ENCODE measurements around the gene FAM53A.

The FAM53A gene

GRCh38 chr4:1669850-1670249 is 14.3 kb downstream of the FAM53A start:
- ChIA-PET CTCF (no interaction called here), POLR2A (ENCODE audit: low non-redundant PET) (no interaction called here)
- DNase-seq (ENCODE audit: low spot score) = no peak
- H3K27ac ChIP-seq = no peak overlapping the region
- no peak for TF ChIP-seq CTCF (conservative IDR thresholded peaks at IDR 0.05; ENCODE audit: low read depth)

- no peak overlapping the region for H3K27ac ChIP-seq
- no peak for DNase-seq (ENCODE audit: low spot score)
- ChIA-PET POLR2A (ENCODE audit: low non-redundant PET) (no interaction called here), CTCF (no interaction called here)
- TF ChIP-seq CTCF (conservative IDR thresholded peaks at IDR 0.05; ENCODE audit: low read depth) = no peak
These were observed 14.8 kb downstream of the FAM53A start for GRCh38 chr4:1669270-1669669.

GRCh38 chr4:1668488-1668840 is 15.6 kb downstream of the FAM53A start:
- CTCF ChIA-PET = no interaction called here
- no peak overlapping the region for H3K27ac ChIP-seq
- no peak for TF ChIP-seq CTCF (conservative IDR thresholded peaks at IDR 0.05; ENCODE audit: low read depth)
- DNase-seq (ENCODE audit: low spot score) = no peak
- POLR2A ChIA-PET (ENCODE audit: low non-redundant PET) = no interaction called here

GRCh38 chr4:1667273-1667672 is 16.8 kb downstream of the FAM53A start:
- CTCF ChIA-PET = interaction anchor here (0.7 kb wide), 1 partner anchor 564 kb away, joined by 4 read pairs; no protein-coding TSS in a partner anchor
- DNase-seq (ENCODE audit: low spot score) = no peak
- H3K27ac ChIP-seq = no peak overlapping the region
- POLR2A ChIA-PET (ENCODE audit: low non-redundant PET) = no interaction called here
- no peak for TF ChIP-seq CTCF (conservative IDR thresholded peaks at IDR 0.05; ENCODE audit: low read depth)

GRCh38 chr4:1666391-1666790 is 17.7 kb downstream of the FAM53A start:
- POLR2A ChIA-PET (ENCODE audit: low non-redundant PET) = no interaction called here

GRCh38 chr4:1664141-1664540 is 20.0 kb downstream of the FAM53A start:
- TF ChIP-seq CTCF (conservative IDR thresholded peaks at IDR 0.05; ENCODE audit: low read depth) = no peak
- ChIA-PET CTCF (no interaction called here), POLR2A (ENCODE audit: low non-redundant PET) (no interaction called here)
- H3K27ac ChIP-seq = no peak overlapping the region
- no peak for DNase-seq (ENCODE audit: low spot score)

More at GRCh38 chr4:1666391-1666790, 17.7 kb downstream of the FAM53A start:
- CTCF ChIA-PET = interaction anchor here (0.7 kb wide), 1 partner anchor 563 kb away, joined by 4 read pairs; no protein-coding TSS in a partner anchor
- DNase-seq (ENCODE audit: low spot score) = no peak
- no peak for TF ChIP-seq CTCF (conservative IDR thresholded peaks at IDR 0.05; ENCODE audit: low read depth)
- H3K27ac ChIP-seq = no peak overlapping the region

- no peak overlapping the region for H3K27ac ChIP-seq
- no peak for DNase-seq (ENCODE audit: low spot score)
- CTCF ChIA-PET = no interaction called here
- POLR2A ChIA-PET (ENCODE audit: low non-redundant PET) = no interaction called here
- no peak for TF ChIP-seq CTCF (conservative IDR thresholded peaks at IDR 0.05; ENCODE audit: low read depth)
These were observed 20.6 kb downstream of the FAM53A start for GRCh38 chr4:1663549-1663948.
